WI38 (cell line): ENCODE results near the gene S100A4.

Experiments used
- H3K4me3 ChIP-seq: 2 replicates; pipeline ENCODE4 v1.5.1; 2011; ENCODE audit warnings: low read depth, mild to moderate bottlenecking, control low read depth, low read length
- CTCF ChIP-seq: IDR thresholded peaks from 2 replicates; pipeline ENCODE4 v1.5.1; 2012; ENCODE audit warnings: low read depth, mild to moderate bottlenecking, control low read depth, low read length

Gene S100A4

GRCh38 chr1:153544453-153545066 lies 1.0 kb downstream of the S100A4 start:
- no peak for TF ChIP-seq CTCF
- peak overlapping the region; percentile 57 for H3K4me3 ChIP-seq

GRCh38 chr1:153543736-153544135 lies 1.9 kb downstream of the S100A4 start:
- H3K4me3 ChIP-seq = no peak overlapping the region
- TF ChIP-seq CTCF = no peak

GRCh38 chr1:153542956-153543711 lies 2.5 kb downstream of the S100A4 start:
- H3K4me3 ChIP-seq = no peak overlapping the region
- TF ChIP-seq CTCF = no peak

GRCh38 chr1:153541641-153542590 lies 3.7 kb downstream of the S100A4 start:
- H3K4me3 ChIP-seq = no peak overlapping the region
- no peak for TF ChIP-seq CTCF

GRCh38 chr1:153540394-153541361 lies 4.9 kb downstream of the S100A4 start, which contains the start of gene S100A5:
TSS of gene S100A5 (minus strand) at chr1:153540934. CDS start at chr1:153540191, 743 bp downstream.
- no peak for TF ChIP-seq CTCF

GRCh38 chr1:153539395-153540093 lies 6.1 kb downstream of the S100A4 start:
- TF ChIP-seq CTCF = no peak
- H3K4me3 ChIP-seq = no peak overlapping the region

More at GRCh38 chr1:153540394-153541361, 4.9 kb downstream of the S100A4 start, which contains the start of gene S100A5:
- no peak within 1 kb of the TSS for H3K4me3 ChIP-seq
